Kidney epithelial cell (primary cell): ENCODE measurements around the gene AKAP8. TPM values are rescaled to one million over a fixed set of nuclear protein-coding genes. Genes with fewer than 3 reads are reported as not detected.

Source experiments
- DNase-seq: peaks from one replicate; pipeline ENCODE4 v3.0.0-alpha.2; 2010; ENCODE audit warnings: low read depth
- H3K27me3 ChIP-seq: 2 replicates; pipeline ENCODE4 v1.6.0; 2011; ENCODE audit warnings: low read length; ENCODE audit not compliant: control insufficient read depth, insufficient read depth
- H3K36me3 ChIP-seq: 2 replicates; pipeline ENCODE4 v1.5.1; 2011; ENCODE audit warnings: low read length; ENCODE audit not compliant: control insufficient read depth, insufficient read depth
- H3K4me3 ChIP-seq: 2 replicates; pipeline ENCODE4 v1.5.1; 2011; ENCODE audit warnings: low read depth, mild to moderate bottlenecking, control low read depth, low read length
- CTCF ChIP-seq: IDR thresholded peaks from 2 replicates; pipeline ENCODE4 v1.5.1; 2011; ENCODE audit warnings: mild to moderate bottlenecking, moderate library complexity, low read length, control low read depth, inconsistent platforms; ENCODE audit not compliant: insufficient read depth, poor library complexity, severe bottlenecking
- total RNA-seq: library from RNA; depleted of rRNA; stranded (reverse); fragments of >200 nt; gene quantifications from 2 replicates; pipeline ENCODE4 v1.2.3, GENCODE V29; 2015

AKAP8 gene
- 19.2 and 31.4 TPM in 2 replicates for total RNA-seq

GRCh38 chr19:15379083-15379998 is at the start of gene AKAP8:
Gene AKAP8 (minus strand): TSS chr19:15379787. CDS start chr19:15379731, 56 bp downstream.
- DNase-seq = peak; percentile 87
- Histone ChIP-seq H3K4me3 (peak within 1 kb of the TSS; percentile 96), H3K36me3 (peaks cover 1% of the 10 kb centered on the region), H3K27me3 (no peaks in the 10 kb centered on the region)
- no peak for TF ChIP-seq CTCF

- no peak for TF ChIP-seq CTCF
- no peak for DNase-seq
- H3K4me3 ChIP-seq = no peak overlapping the region
- H3K27me3 ChIP-seq = no peaks in the 10 kb centered on the region
- peaks cover 5% of the 10 kb centered on the region for H3K36me3 ChIP-seq
Observed at GRCh38 chr19:15427991-15428471, 48.4 kb upstream of the AKAP8 start.

- H3K36me3 ChIP-seq = peaks cover 5% of the 10 kb centered on the region
- no peak for TF ChIP-seq CTCF
- no peak overlapping the region for H3K4me3 ChIP-seq
- DNase-seq = no peak
- H3K27me3 ChIP-seq = no peaks in the 10 kb centered on the region
Observed at GRCh38 chr19:15427350-15427700, 47.7 kb upstream of the AKAP8 start.

GRCh38 chr19:15426485-15427349 is 47.1 kb upstream of the AKAP8 start:
- no peak for DNase-seq
- H3K27me3 ChIP-seq = no peaks in the 10 kb centered on the region
- no peak for TF ChIP-seq CTCF
- H3K36me3 ChIP-seq = peaks cover 5% of the 10 kb centered on the region
- H3K4me3 ChIP-seq = no peak overlapping the region

- H3K27me3 ChIP-seq = no peaks in the 10 kb centered on the region
- TF ChIP-seq CTCF = no peak
- no peak for DNase-seq
- no peak overlapping the region for H3K4me3 ChIP-seq
- H3K36me3 ChIP-seq = peaks cover 5% of the 10 kb centered on the region
Observed at GRCh38 chr19:15425321-15425950, 45.8 kb upstream of the AKAP8 start.
